HL-60 (cell line): ENCODE data around the gene STON2.
"Not testable (repeated sequence)": the region's sequence is repeated elsewhere in the genome, so short reads cannot be mapped to it uniquely, and the experiment has no call there.

Experiments
- DNase-seq, 2 experiments: peaks; one replicate each; pipeline ENCODE4 v3.0.0-alpha.2; 2010 to 2020; ENCODE audit warnings: low read depth in 1 of 2, low spot score in 1 of 2
- H3K27ac ChIP-seq: fragments of 250-450 bp; sonication (Bioruptor Pico); replicated peaks from 2 replicates; pipeline ENCODE4 v1.5.1; 2020; ENCODE audit warnings: mild to moderate bottlenecking, moderate library complexity
- H3K27me3 ChIP-seq: fragments of 250-450 bp; sonication (Bioruptor Pico); 2 replicates; pipeline ENCODE4 v1.5.1; 2021; ENCODE audit warnings: mild to moderate bottlenecking, moderate library complexity; ENCODE audit not compliant: insufficient read depth, poor library complexity, severe bottlenecking
- H3K4me3 ChIP-seq: replicated peaks from 2 replicates; pipeline ENCODE4 v1.5.1; 2011; ENCODE audit warnings: mild to moderate bottlenecking, control low read depth, low read length; ENCODE audit not compliant: insufficient read depth
- CTCF ChIP-seq: IDR thresholded peaks from one replicate; pipeline ENCODE4 v1.5.1; 2011; ENCODE audit warnings: low read length, control low read depth, inconsistent platforms; ENCODE audit not compliant: insufficient read depth
- GABPA ChIP-seq: IDR thresholded peaks from 2 replicates; pipeline ENCODE4 v1.6.1; 2012; ENCODE audit warnings: low read depth
- POLR2AphosphoS5 ChIP-seq: IDR thresholded peaks from 2 replicates; pipeline ENCODE4 v1.6.1; 2012; ENCODE audit warnings: low read depth
- REST ChIP-seq: IDR thresholded peaks from 2 replicates; pipeline ENCODE4 v1.6.1; 2012; ENCODE audit warnings: low read depth; ENCODE audit not compliant: insufficient replicate concordance
- SPI1 ChIP-seq: IDR thresholded peaks from 2 replicates; pipeline ENCODE4 v1.6.1; 2012; ENCODE audit warnings: low read depth, mild to moderate bottlenecking, borderline replicate concordance

The STON2 gene

GRCh38 chr14:81385419-81385818 is 14.7 kb downstream of the STON2 start:
- H3K27ac ChIP-seq, result no peak overlapping the region
- TF ChIP-seq REST, result no peak
- no peak for TF ChIP-seq CTCF
- no peak for TF ChIP-seq SPI1
- no peak overlapping the region for H3K4me3 ChIP-seq
- DNase-seq, result no peak
- no peaks in the 10 kb centered on the region for H3K27me3 ChIP-seq

GRCh38 chr14:81384900-81385299 is 15.2 kb downstream of the STON2 start:
- H3K27ac ChIP-seq, result no peak overlapping the region
- no peaks in the 10 kb centered on the region for H3K27me3 ChIP-seq
- H3K4me3 ChIP-seq, result no peak overlapping the region
- no peak for TF ChIP-seq CTCF
- TF ChIP-seq REST, result no peak
- TF ChIP-seq POLR2AphosphoS5, result no peak
- TF ChIP-seq SPI1, result no peak
- no peak for TF ChIP-seq GABPA
- DNase-seq, result no peak

GRCh38 chr14:81382517-81383225 is 17.5 kb downstream of the STON2 start:
- no peak overlapping the region for H3K4me3 ChIP-seq
- H3K27me3 ChIP-seq, result no peaks in the 10 kb centered on the region
- H3K27ac ChIP-seq, result no peak overlapping the region
- DNase-seq, result no peak
- TF ChIP-seq CTCF (no peak), SPI1 (no peak), POLR2AphosphoS5 (no peak), GABPA (no peak), REST (no peak)

- H3K27me3 ChIP-seq, result not testable (repeated sequence)
Observed at GRCh38 chr14:81380009-81380408, 20.1 kb downstream of the STON2 start.

More at GRCh38 chr14:81380009-81380408, 20.1 kb downstream of the STON2 start:
- not testable (repeated sequence) for H3K4me3 ChIP-seq, DNase-seq, H3K27ac ChIP-seq
